ENCODE results near the gene INSL3.

DNA sequence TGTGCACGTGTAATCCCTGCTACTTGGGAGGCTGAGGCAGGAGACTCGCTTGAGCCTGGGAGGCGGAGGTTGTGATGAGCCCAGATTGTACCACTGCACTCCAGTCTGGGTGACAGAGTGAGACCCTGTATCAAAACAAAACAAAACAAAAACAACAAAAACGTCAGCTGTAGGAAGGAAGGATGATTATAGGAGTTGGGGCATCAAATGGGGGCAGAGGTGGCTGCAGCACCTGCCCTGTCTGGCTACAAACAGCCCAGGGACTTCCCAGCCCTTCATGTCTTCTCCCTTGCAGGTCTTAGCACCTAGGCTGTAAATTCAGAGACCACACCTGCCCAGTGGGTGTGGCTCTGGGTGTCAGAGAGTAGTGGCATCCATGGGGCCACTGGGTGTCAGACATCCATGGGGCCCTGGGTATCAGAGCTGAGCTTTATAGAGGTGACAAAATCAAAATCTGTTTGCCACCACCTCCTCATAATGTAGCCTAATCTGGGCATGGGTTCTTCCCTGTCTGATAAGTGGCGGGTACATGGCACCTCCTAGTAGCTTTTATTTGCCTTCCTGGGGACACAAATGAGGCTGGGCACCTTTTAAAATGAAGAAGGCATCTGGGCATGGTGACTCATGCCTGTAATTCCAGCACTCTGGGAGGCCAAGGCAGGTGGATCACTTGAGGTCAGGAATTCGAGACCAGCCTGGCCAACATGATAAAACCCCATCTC, 31.1 kb downstream of the INSL3 start:
- TF ChIP-seq, protein P1, sequence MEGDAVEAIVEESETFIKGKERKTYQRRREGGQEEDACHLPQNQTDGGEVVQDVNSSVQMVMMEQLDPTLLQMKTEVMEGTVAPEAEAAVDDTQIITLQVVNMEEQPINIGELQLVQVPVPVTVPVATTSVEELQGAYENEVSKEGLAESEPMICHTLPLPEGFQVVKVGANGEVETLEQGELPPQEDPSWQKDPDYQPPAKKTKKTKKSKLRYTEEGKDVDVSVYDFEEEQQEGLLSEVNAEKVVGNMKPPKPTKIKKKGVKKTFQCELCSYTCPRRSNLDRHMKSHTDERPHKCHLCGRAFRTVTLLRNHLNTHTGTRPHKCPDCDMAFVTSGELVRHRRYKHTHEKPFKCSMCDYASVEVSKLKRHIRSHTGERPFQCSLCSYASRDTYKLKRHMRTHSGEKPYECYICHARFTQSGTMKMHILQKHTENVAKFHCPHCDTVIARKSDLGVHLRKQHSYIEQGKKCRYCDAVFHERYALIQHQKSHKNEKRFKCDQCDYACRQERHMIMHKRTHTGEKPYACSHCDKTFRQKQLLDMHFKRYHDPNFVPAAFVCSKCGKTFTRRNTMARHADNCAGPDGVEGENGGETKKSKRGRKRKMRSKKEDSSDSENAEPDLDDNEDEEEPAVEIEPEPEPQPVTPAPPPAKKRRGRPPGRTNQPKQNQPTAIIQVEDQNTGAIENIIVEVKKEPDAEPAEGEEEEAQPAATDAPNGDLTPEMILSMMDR (IDR thresholded peaks at IDR 0.05; ENCODE audit: borderline replicate concordance, extremely low read depth, low read length, poor library complexity, severe bottlenecking): no peak
- TF ChIP-seq EZH2 (IDR thresholded peaks at IDR 0.05; ENCODE audit: borderline replicate concordance, low read depth, low read length, severe bottlenecking): no peak

Data from DND-41 (cell line).